Neural cell (in vitro differentiated cells): ENCODE data around the gene TRIM8. TPM values are rescaled to one million over a fixed set of nuclear protein-coding genes. Genes with fewer than 3 reads are reported as not detected.
"Not testable (repeated sequence)": the region's sequence is repeated elsewhere in the genome, so short reads cannot be mapped to it uniquely, and the experiment has no call there.

Experiments
- H2AFZ ChIP-seq: fragments of 200-600, 300-800 bp; sonication (generic), shearing (Covaris generic); 2 replicates; pipeline ENCODE4 v1.6.0; 2014; ENCODE audit warnings: low read depth, mild to moderate bottlenecking, antibody characterized with exemption, low read length, moderate library complexity
- H3F3A ChIP-seq: fragments of 200-600 bp; shearing (Covaris generic); 2 replicates; pipeline ENCODE4 v1.6.1; 2016; ENCODE audit warnings: mild to moderate bottlenecking, moderate library complexity, mixed read lengths, antibody characterized with exemption, low read length; ENCODE audit not compliant: insufficient read depth, poor library complexity, severe bottlenecking
- H3K27ac ChIP-seq: fragments of 200-600, 300-800 bp; sonication (generic), shearing (Covaris generic); 2 replicates; pipeline ENCODE4 v1.5.1; 2014; ENCODE audit warnings: mild to moderate bottlenecking, low read length, moderate library complexity
- H3K27me3 ChIP-seq: fragments of 300-800, 200-600 bp; sonication (generic), shearing (Covaris generic); 2 replicates; pipeline ENCODE4 v1.6.0; 2014; ENCODE audit warnings: mild to moderate bottlenecking, low read depth, low read length, moderate library complexity; ENCODE audit not compliant: insufficient read depth
- H3K36me3 ChIP-seq: fragments of 300-800, 200-600 bp; sonication (generic), shearing (Covaris generic); 2 replicates; pipeline ENCODE4 v1.5.1; 2014; ENCODE audit warnings: mild to moderate bottlenecking, antibody characterized with exemption, low read length, moderate library complexity; ENCODE audit not compliant: insufficient read depth
- H3K4me2 ChIP-seq: fragments of 300-800, 200-600 bp; sonication (generic), shearing (Covaris generic); 2 replicates; pipeline ENCODE4 v1.6.0; 2014; ENCODE audit warnings: mild to moderate bottlenecking, low read length
- H3K4me3 ChIP-seq: fragments of 300-800, 200-600 bp; sonication (generic), shearing (Covaris generic); 2 replicates; pipeline ENCODE4 v1.5.1; 2014; ENCODE audit warnings: mild to moderate bottlenecking, low read length, moderate library complexity
- H3K79me2 ChIP-seq: fragments of 200-600 bp; shearing (Covaris generic); replicated peaks from 2 replicates; pipeline ENCODE4 v1.6.0; 2014; ENCODE audit warnings: mild to moderate bottlenecking, low read length, moderate library complexity; ENCODE audit not compliant: insufficient read depth
- H3K9ac ChIP-seq: fragments of 300-800, 200-600 bp; sonication (generic), shearing (Covaris generic); 2 replicates; pipeline ENCODE4 v1.6.1; 2016; ENCODE audit warnings: mild to moderate bottlenecking, low read length, mixed read lengths
- H3K9me2 ChIP-seq: fragments of 200-600 bp; shearing (Covaris generic); 2 replicates; pipeline ENCODE4 v1.6.1; 2016; ENCODE audit warnings: mild to moderate bottlenecking, low read length, mixed read lengths; ENCODE audit not compliant: insufficient read depth
- H3K9me3 ChIP-seq: fragments of 200-600, 300-800 bp; sonication (generic), shearing (Covaris generic); 2 replicates; pipeline ENCODE4 v1.6.1; 2016; ENCODE audit warnings: mild to moderate bottlenecking, mixed run types, low read length, moderate library complexity, mixed read lengths
- H4K20me1 ChIP-seq: fragments of 200-600 bp; shearing (Covaris generic); 2 replicates; pipeline ENCODE4 v1.6.1; 2016; ENCODE audit warnings: mild to moderate bottlenecking, mixed run types; ENCODE audit not compliant: insufficient read depth
- CTCF ChIP-seq: fragments of 450-650 bp; IDR thresholded peaks from 2 replicates; pipeline ENCODE4 v1.5.1; 2014; ENCODE audit warnings: antibody characterized with exemption, mild to moderate bottlenecking, moderate library complexity; ENCODE audit not compliant: poor library complexity, severe bottlenecking
- EP300 ChIP-seq: fragments of 450-650 bp; conservative IDR thresholded peaks from 2 replicates; pipeline ENCODE4 v1.6.1; 2014; ENCODE audit warnings: antibody characterized with exemption, mild to moderate bottlenecking, moderate library complexity; ENCODE audit not compliant: poor library complexity, severe bottlenecking
- EZH2 ChIP-seq: fragments of 200-600, 300-800 bp; shearing (Covaris generic), sonication (generic); IDR thresholded peaks from 2 replicates; pipeline ENCODE4 v1.6.1; 2014; ENCODE audit warnings: antibody characterized with exemption, low read length, borderline replicate concordance, mild to moderate bottlenecking; ENCODE audit not compliant: insufficient read depth, poor library complexity, severe bottlenecking
- MXI1 ChIP-seq: fragments of 450-650 bp; conservative IDR thresholded peaks from 2 replicates; pipeline ENCODE4 v1.6.1; 2014; ENCODE audit warnings: antibody characterized with exemption, mild to moderate bottlenecking; ENCODE audit not compliant: poor library complexity, severe bottlenecking
- POLR2AphosphoS5 ChIP-seq: IDR thresholded peaks from 2 replicates; pipeline ENCODE4 v1.6.1; 2012
- RAD21 ChIP-seq: fragments of 450-650 bp; conservative IDR thresholded peaks from 2 replicates; pipeline ENCODE4 v1.6.1; 2014; ENCODE audit warnings: antibody characterized with exemption, mild to moderate bottlenecking, moderate library complexity
- REST ChIP-seq: IDR thresholded peaks from 2 replicates; pipeline ENCODE4 v1.6.1; 2012; ENCODE audit warnings: borderline replicate concordance
- SMC3 ChIP-seq: fragments of 450-650 bp; conservative IDR thresholded peaks from 2 replicates; pipeline ENCODE4 v1.6.1; 2014; ENCODE audit warnings: antibody characterized with exemption, mild to moderate bottlenecking, moderate library complexity; ENCODE audit not compliant: poor library complexity
- TAF1 ChIP-seq: IDR thresholded peaks from 2 replicates; pipeline ENCODE4 v1.6.1; 2012; ENCODE audit warnings: low read depth
- polyA plus RNA-seq: library from polyadenylated mRNA; depleted of rRNA; stranded (reverse); fragments of >200 nt; gene quantifications from 2 replicates; pipeline ENCODE4 v1.2.3, GENCODE V29; 2014

TRIM8 gene
- polyA plus RNA-seq, 1 donor from 2014 or later, result 47.5 TPM

- no peaks in the 10 kb centered on the region for H3K79me2 ChIP-seq
- H3K4me2 ChIP-seq, result no peak overlapping the region
- no peak overlapping the region for H3K4me3 ChIP-seq
- no peak overlapping the region for H2AFZ ChIP-seq
- H3K27me3 ChIP-seq, result no peaks in the 10 kb centered on the region
- no peak overlapping the region for H3K27ac ChIP-seq
- no peaks in the 10 kb centered on the region for H3K36me3 ChIP-seq
- H3F3A ChIP-seq, result no peaks in the 10 kb centered on the region
- no peak overlapping the region for H3K9ac ChIP-seq
- TF ChIP-seq EZH2 (no peak), POLR2AphosphoS5 (no peak), RAD21 (no peak), CTCF (no peak), EP300 (no peak), SMC3 (no peak), MXI1 (no peak), REST (no peak), TAF1 (no peak)
- no peaks in the 10 kb centered on the region for H3K9me2 ChIP-seq
- no peaks in the 10 kb centered on the region for H4K20me1 ChIP-seq
- no peaks in the 10 kb centered on the region for H3K9me3 ChIP-seq
Measured at GRCh38 chr10:102661658-102662028, 17.4 kb downstream of the TRIM8 start.

- no peak overlapping the region for H2AFZ ChIP-seq
- TF ChIP-seq RAD21 (no peak), POLR2AphosphoS5 (no peak), CTCF (no peak), MXI1 (no peak), EZH2 (no peak), SMC3 (no peak), REST (no peak), EP300 (no peak), TAF1 (no peak)
- H3K9me2 ChIP-seq, result no peaks in the 10 kb centered on the region
- H4K20me1 ChIP-seq, result no peaks in the 10 kb centered on the region
- no peaks in the 10 kb centered on the region for H3K9me3 ChIP-seq
- no peaks in the 10 kb centered on the region for H3K79me2 ChIP-seq
- no peak overlapping the region for H3K27ac ChIP-seq
- no peaks in the 10 kb centered on the region for H3K27me3 ChIP-seq
- no peak overlapping the region for H3K4me2 ChIP-seq
- no peak overlapping the region for H3K4me3 ChIP-seq
- H3K36me3 ChIP-seq, result no peaks in the 10 kb centered on the region
- no peaks in the 10 kb centered on the region for H3F3A ChIP-seq
- no peak overlapping the region for H3K9ac ChIP-seq
Measured at GRCh38 chr10:102665904-102666509, 21.7 kb downstream of the TRIM8 start.

GRCh38 chr10:102667411-102667810, 23.1 kb downstream of the TRIM8 start:
- H3K27ac ChIP-seq, H3K9ac ChIP-seq: not testable (repeated sequence)

More at GRCh38 chr10:102667411-102667810, 23.1 kb downstream of the TRIM8 start:
- not testable (repeated sequence) for H3K36me3 ChIP-seq, H3K9me3 ChIP-seq, H3K9me2 ChIP-seq, H3K79me2 ChIP-seq, H3K4me3 ChIP-seq, H4K20me1 ChIP-seq, H3K27me3 ChIP-seq, H3K4me2 ChIP-seq, H3F3A ChIP-seq, H2AFZ ChIP-seq
